Testis (tissue), 2 donors: Measurements from ENCODE around the gene DAP.

Experiments
- POLR2A ChIP-seq: fragments of 450-650 bp; IDR thresholded peaks from one replicate; pipeline ENCODE4 v1.6.1; 2017; ENCODE audit warnings: antibody characterized with exemption, mild to moderate bottlenecking, moderate library complexity
- TF ChIP-seq, protein P1 (sequence below), 3 experiments: fragments of 450-650 bp in 2 of 3; fragments of 200-600 bp in 1 of 3; sonication (generic) in 1 of 3; IDR thresholded peaks; one replicate each; pipeline ENCODE4 v1.5.1; 2016 to 2019; ENCODE audit warnings: antibody characterized with exemption in 3 of 3, mild to moderate bottlenecking in 2 of 3, moderate library complexity in 1 of 3

DNA sequence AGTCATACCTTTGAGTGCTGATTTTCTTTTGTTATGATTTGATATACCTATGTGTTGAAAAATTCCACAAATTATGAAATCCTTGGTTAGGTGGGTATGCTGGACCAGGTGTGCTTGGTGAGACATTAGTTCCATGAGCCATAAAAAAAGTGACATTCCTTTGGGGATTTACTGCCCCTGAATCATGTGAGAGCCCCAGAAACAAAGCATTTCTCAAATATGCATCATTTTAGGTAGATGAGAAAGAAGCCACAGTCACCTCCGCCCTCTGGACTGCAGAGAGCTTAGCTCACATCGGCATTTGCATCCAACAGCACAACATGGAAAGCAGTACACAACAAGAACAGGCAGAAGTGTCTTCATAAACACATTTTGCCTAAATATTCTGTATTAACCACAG is 55.3 kb downstream of the DAP start:
- TF ChIP-seq, protein P1, sequence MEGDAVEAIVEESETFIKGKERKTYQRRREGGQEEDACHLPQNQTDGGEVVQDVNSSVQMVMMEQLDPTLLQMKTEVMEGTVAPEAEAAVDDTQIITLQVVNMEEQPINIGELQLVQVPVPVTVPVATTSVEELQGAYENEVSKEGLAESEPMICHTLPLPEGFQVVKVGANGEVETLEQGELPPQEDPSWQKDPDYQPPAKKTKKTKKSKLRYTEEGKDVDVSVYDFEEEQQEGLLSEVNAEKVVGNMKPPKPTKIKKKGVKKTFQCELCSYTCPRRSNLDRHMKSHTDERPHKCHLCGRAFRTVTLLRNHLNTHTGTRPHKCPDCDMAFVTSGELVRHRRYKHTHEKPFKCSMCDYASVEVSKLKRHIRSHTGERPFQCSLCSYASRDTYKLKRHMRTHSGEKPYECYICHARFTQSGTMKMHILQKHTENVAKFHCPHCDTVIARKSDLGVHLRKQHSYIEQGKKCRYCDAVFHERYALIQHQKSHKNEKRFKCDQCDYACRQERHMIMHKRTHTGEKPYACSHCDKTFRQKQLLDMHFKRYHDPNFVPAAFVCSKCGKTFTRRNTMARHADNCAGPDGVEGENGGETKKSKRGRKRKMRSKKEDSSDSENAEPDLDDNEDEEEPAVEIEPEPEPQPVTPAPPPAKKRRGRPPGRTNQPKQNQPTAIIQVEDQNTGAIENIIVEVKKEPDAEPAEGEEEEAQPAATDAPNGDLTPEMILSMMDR (IDR thresholded peaks at IDR 0.05) = no peak
- no peak for TF ChIP-seq POLR2A
